DMS114 treated with DMSO at 0.1 percent for 48 hours (cell line): ENCODE measurements around the gene OR6Y1.

Experiments used
- DNase-seq: peaks from one replicate; lab custom pipeline; 2025; ENCODE audit not compliant: unreplicated experiment; lab: John Stamatoyannopoulos, UW

OR6Y1 gene

GRCh38 chr1:158507511-158507910 lies 46.7 kb downstream of the OR6Y1 start:
- no peak for DNase-seq

GRCh38 chr1:158506369-158506987 lies 47.7 kb downstream of the OR6Y1 start:
- DNase-seq, result no peak

- DNase-seq, result peak; percentile 12
Observed at GRCh38 chr1:158496374-158496773, 57.8 kb downstream of the OR6Y1 start.

DNA sequence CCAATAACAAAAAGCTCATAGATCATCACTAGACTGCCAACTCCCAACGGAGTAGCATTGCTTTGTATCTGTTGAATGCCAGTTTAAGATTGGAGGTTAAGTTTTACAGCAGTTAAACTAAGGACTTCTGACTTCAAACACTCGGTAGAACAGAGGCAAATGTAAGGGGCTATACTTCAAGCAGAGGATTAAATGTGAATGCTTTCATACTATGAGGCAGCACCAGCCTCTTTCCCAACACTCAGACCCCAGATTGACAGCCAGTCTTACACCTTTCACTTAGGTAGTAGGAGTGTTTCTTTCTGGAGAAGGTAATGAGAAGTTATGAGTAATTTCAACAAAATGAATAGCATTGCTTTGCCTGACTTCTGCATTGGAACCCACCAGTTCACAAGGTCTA lies 59.4 kb downstream of the OR6Y1 start:
- DNase-seq, result no peak
